ENCODE data around the gene TRAPPC3.

The TRAPPC3 gene

DNA sequence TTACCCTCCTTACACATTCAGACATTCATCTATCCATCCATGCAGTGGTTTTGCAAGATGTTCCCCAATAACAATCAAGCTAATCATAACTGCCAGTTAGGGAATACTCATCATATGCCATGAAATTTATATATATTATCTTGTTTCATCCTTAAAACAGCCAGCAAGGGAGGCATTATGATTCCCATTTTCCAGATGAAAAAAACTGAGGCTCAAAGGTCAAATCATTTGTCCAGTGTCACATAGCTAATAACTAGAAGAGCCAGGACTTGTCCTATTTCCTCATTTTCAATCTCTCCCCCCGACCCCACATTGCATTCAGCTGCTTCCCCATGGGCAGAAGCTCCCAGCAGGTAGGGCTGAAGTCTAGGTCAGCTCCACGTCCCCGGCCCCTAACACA lies 17.3 kb downstream of the TRAPPC3 start:
- no peaks in the 10 kb centered on the region for H3K27me3 ChIP-seq (ENCODE audit: insufficient read depth, poor library complexity, severe bottlenecking)

DNA sequence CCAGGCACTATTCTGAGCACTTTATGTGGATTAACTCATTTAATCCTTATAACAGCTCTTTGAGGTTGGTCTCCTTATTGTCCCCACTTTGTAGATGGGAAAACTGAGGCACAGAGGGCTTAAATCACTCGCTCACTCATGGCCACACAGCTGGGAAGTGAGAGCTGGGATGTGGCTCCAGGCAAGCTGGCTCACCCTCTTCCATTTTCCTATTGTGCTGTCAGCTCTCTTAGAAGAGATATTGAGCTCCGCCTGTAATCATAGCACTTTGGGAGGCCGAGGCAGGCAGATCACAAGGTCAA lies 20.4 kb downstream of the TRAPPC3 start:
- DNase-seq (ENCODE audit: low read depth in 1 of 2, low spot score in 1 of 2): no peak
- TF ChIP-seq GABPA (IDR thresholded peaks at IDR 0.05; ENCODE audit: low read depth): no peak
- H3K27ac ChIP-seq (replicated peaks): no peak overlapping the region
- no peak overlapping the region for H3K4me3 ChIP-seq (replicated peaks; ENCODE audit: insufficient read depth, low read length)
- peaks cover 17% of the 10 kb centered on the region for H3K27me3 ChIP-seq (ENCODE audit: insufficient read depth, poor library complexity, severe bottlenecking)

More for the DNA sequence above, 17.3 kb downstream of the TRAPPC3 start:
- no peak for DNase-seq (ENCODE audit: low read depth in 1 of 2, low spot score in 1 of 2)
- Histone ChIP-seq H3K27ac (replicated peaks) (no peak overlapping the region), H3K4me3 (replicated peaks; ENCODE audit: insufficient read depth, low read length) (no peak overlapping the region)
- TF ChIP-seq, protein P1, sequence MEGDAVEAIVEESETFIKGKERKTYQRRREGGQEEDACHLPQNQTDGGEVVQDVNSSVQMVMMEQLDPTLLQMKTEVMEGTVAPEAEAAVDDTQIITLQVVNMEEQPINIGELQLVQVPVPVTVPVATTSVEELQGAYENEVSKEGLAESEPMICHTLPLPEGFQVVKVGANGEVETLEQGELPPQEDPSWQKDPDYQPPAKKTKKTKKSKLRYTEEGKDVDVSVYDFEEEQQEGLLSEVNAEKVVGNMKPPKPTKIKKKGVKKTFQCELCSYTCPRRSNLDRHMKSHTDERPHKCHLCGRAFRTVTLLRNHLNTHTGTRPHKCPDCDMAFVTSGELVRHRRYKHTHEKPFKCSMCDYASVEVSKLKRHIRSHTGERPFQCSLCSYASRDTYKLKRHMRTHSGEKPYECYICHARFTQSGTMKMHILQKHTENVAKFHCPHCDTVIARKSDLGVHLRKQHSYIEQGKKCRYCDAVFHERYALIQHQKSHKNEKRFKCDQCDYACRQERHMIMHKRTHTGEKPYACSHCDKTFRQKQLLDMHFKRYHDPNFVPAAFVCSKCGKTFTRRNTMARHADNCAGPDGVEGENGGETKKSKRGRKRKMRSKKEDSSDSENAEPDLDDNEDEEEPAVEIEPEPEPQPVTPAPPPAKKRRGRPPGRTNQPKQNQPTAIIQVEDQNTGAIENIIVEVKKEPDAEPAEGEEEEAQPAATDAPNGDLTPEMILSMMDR (IDR thresholded peaks at IDR 0.05; ENCODE audit: insufficient read depth, low read length): no peak
- TF ChIP-seq SPI1 (IDR thresholded peaks at IDR 0.05; ENCODE audit: borderline replicate concordance, low read depth): no peak

DNA sequence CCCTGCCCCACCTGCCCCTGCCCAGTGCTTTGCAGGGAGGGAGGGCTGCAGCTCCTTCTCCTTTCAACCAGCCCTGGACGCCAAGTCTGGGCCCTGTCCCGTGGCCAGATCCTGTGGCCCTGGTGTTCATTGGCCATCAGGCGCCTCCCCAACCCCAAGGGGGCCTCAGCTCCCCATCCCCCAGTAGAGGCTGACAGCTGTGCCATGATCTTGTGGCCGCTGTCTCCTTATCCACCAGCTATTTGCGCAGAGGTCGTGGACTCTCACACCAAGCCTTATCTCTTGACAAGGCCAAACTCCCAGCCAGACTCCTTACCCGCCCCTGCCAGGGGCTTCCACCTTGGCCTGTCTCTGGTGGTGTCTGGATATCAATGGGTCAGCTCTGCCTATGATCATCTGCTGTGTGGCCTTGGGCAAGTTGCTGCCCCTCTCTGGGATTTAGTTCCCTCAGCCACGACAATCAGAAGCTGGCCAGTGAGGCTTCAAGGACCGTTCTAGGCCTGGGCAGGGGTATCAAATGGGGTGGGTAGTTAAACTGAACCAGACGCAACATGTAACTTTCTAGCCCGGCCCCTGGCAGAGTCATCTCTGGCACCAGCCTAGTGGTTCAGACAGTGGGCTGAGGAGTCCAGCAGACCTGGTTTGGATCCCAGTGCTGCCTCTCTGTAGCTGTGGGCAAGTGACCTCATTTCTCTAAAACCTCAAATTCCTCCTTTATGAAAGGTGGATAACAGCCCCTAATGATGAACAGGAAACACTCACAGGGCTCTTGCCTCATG lies 21.0 kb downstream of the TRAPPC3 start:
- Histone ChIP-seq H3K27ac (replicated peaks) (no peak overlapping the region), H3K4me3 (replicated peaks; ENCODE audit: insufficient read depth, low read length) (no peak overlapping the region), H3K27me3 (ENCODE audit: insufficient read depth, poor library complexity, severe bottlenecking) (peaks cover 19% of the 10 kb centered on the region)
- DNase-seq (ENCODE audit: low read depth in 1 of 2, low spot score in 1 of 2): no peak
- no peak for TF ChIP-seq SPI1 (IDR thresholded peaks at IDR 0.05; ENCODE audit: borderline replicate concordance, low read depth)

DNA sequence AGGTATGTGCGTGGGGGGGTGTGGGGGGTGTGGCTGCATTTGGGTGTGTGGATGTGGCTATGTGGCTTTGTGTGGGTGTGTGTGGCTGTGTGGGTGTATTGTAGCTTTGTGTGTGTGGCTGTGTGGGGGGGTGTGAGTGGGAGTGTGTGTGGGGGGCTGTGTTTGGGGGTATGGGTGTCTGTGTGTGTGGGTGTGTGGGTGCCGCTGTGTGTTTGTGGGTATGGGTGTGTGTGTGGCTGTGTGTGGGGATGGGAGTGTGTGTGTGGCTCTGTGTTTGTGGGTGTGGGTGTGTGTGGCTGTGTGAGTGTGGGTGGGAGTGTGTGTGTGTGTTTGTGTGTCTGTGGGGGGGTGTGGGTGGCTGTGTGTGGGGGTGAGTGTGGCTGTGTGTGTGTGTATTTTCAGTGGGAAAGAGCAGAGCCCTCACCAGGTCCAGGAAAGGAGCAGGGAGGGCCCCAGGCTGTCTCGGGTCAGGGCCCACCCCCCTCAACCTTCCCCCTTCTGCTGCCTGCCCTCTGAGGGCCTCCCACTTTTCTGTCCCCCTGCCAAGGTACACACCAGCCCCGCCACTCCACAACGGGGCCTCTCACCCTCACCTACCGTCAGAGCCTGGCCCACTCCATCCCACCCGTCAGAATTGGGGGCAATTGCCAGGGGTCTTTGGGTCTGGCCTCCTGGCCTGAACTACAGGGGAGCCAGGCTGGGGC lies 22.3 kb downstream of the TRAPPC3 start:
- DNase-seq (ENCODE audit: low read depth in 1 of 2, low spot score in 1 of 2): no peak
- no peak for TF ChIP-seq POLR2AphosphoS5 (IDR thresholded peaks at IDR 0.05; ENCODE audit: low read depth)
- no peak for TF ChIP-seq SPI1 (IDR thresholded peaks at IDR 0.05; ENCODE audit: borderline replicate concordance, low read depth)
- TF ChIP-seq, protein P2, sequence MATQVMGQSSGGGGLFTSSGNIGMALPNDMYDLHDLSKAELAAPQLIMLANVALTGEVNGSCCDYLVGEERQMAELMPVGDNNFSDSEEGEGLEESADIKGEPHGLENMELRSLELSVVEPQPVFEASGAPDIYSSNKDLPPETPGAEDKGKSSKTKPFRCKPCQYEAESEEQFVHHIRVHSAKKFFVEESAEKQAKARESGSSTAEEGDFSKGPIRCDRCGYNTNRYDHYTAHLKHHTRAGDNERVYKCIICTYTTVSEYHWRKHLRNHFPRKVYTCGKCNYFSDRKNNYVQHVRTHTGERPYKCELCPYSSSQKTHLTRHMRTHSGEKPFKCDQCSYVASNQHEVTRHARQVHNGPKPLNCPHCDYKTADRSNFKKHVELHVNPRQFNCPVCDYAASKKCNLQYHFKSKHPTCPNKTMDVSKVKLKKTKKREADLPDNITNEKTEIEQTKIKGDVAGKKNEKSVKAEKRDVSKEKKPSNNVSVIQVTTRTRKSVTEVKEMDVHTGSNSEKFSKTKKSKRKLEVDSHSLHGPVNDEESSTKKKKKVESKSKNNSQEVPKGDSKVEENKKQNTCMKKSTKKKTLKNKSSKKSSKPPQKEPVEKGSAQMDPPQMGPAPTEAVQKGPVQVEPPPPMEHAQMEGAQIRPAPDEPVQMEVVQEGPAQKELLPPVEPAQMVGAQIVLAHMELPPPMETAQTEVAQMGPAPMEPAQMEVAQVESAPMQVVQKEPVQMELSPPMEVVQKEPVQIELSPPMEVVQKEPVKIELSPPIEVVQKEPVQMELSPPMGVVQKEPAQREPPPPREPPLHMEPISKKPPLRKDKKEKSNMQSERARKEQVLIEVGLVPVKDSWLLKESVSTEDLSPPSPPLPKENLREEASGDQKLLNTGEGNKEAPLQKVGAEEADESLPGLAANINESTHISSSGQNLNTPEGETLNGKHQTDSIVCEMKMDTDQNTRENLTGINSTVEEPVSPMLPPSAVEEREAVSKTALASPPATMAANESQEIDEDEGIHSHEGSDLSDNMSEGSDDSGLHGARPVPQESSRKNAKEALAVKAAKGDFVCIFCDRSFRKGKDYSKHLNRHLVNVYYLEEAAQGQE (IDR thresholded peaks at IDR 0.05; ENCODE audit: insufficient replicate concordance, low read depth): no peak
- no peak for TF ChIP-seq GABPA (IDR thresholded peaks at IDR 0.05; ENCODE audit: low read depth)
- TF ChIP-seq, protein P1 (IDR thresholded peaks at IDR 0.05; ENCODE audit: insufficient read depth, low read length): no peak
- H3K27ac ChIP-seq (replicated peaks): no peak overlapping the region
- no peak overlapping the region for H3K4me3 ChIP-seq (replicated peaks; ENCODE audit: insufficient read depth, low read length)
- H3K27me3 ChIP-seq (ENCODE audit: insufficient read depth, poor library complexity, severe bottlenecking): peaks cover 19% of the 10 kb centered on the region

DNA sequence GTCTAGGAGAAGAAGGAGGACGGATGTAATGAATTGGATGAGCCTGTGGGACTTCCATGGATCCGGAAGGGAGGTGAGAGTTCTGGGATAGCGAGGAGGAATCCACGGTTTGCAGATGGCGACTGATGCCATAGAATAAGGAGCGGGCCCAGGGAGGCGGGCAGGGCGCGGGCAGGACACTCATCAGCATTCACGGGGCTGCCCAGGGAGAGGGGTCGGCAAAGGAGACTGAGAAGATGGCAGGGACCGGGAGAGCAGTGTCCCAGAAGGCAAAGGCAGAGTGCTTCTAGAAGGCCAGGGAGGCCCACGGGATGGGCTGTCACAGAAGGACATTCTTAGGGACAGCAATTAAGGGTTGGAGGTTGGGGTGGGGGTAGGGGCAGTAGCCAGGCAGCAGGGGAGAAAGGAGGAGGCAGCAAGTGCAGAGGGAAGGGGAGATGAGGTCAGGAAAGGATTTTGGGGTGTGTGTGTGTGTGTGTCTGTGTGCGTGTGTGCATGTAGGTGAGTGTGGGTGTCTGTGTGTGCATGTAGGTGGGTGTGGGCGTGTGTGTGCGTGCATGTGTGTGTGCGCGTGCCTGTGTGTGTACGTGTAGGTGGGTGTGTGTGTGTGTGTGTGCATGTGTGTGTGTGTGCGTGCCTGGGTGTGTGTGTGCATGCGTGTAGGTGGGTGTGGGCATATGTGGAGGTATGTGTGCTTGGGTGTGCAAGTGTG lies 23.1 kb downstream of the TRAPPC3 start:
- no peak for DNase-seq (ENCODE audit: low read depth in 1 of 2, low spot score in 1 of 2)
- Histone ChIP-seq H3K27me3 (ENCODE audit: insufficient read depth, poor library complexity, severe bottlenecking) (peaks cover 19% of the 10 kb centered on the region), H3K4me3 (replicated peaks; ENCODE audit: insufficient read depth, low read length) (no peak overlapping the region), H3K27ac (replicated peaks) (no peak overlapping the region)
- no peak for TF ChIP-seq GABPA (IDR thresholded peaks at IDR 0.05; ENCODE audit: low read depth)
- TF ChIP-seq, protein P2 (IDR thresholded peaks at IDR 0.05; ENCODE audit: insufficient replicate concordance, low read depth): no peak
- TF ChIP-seq, protein P1 (IDR thresholded peaks at IDR 0.05; ENCODE audit: insufficient read depth, low read length): no peak
- TF ChIP-seq SPI1 (IDR thresholded peaks at IDR 0.05; ENCODE audit: borderline replicate concordance, low read depth): no peak
- no peak for TF ChIP-seq POLR2AphosphoS5 (IDR thresholded peaks at IDR 0.05; ENCODE audit: low read depth)

All from HL-60 (cell line).